AG04449 (cell line): ENCODE measurements around the gene RNF123.

Experiments used
- CTCF ChIA-PET: fragments of 350-600 bp; formaldehyde crosslinking; extraction: SDS; loops from one replicate; lab custom pipeline; 2021; ENCODE audit warnings: antibody characterized with exemption; lab: Yijun Ruan, JAX
- POLR2A ChIA-PET: fragments of 400-600, 350-600 bp; formaldehyde crosslinking; extraction: SDS; loops from one replicate; lab custom pipeline; 2020; ENCODE audit warnings: antibody characterized with exemption, inconsistent platforms; lab: Yijun Ruan, JAX
- DNase-seq: peaks from one replicate; pipeline ENCODE4 v3.0.0-alpha.2; 2010; ENCODE audit warnings: low read depth, low spot score
- H3K4me3 ChIP-seq: 2 replicates; pipeline ENCODE4 v1.5.1; 2011; ENCODE audit warnings: low read depth, mild to moderate bottlenecking, control low read depth, low read length
- CTCF ChIP-seq: IDR thresholded peaks from one replicate; pipeline ENCODE4 v1.5.1; 2011; ENCODE audit warnings: mild to moderate bottlenecking, moderate library complexity, low read length, control low read depth, inconsistent platforms; ENCODE audit not compliant: insufficient read depth; ENCODE audit errors: missing control alignments

The RNF123 gene

GRCh38 chr3:49646236-49646635 is 43.1 kb upstream of the RNF123 start:
- no peak for DNase-seq
- CTCF ChIA-PET: interaction anchor here (0.8 to 3.5 kb wide), 4 partner anchors 14 to 25 kb away, joined by 3 to 13 read pairs (median 4); no protein-coding TSS in a partner anchor
- no peak for TF ChIP-seq CTCF
- POLR2A ChIA-PET: no interaction called here
- no peak overlapping the region for H3K4me3 ChIP-seq

- ChIA-PET CTCF (interaction anchor here (3.5 kb wide), 1 partner anchor 24 kb away, joined by 13 read pairs; no protein-coding TSS in a partner anchor), POLR2A (no interaction called here)
- DNase-seq: no peak
- no peak overlapping the region for H3K4me3 ChIP-seq
- no peak for TF ChIP-seq CTCF
Observed at GRCh38 chr3:49647741-49648140, 41.6 kb upstream of the RNF123 start.

- H3K4me3 ChIP-seq: no peak overlapping the region
- TF ChIP-seq CTCF: no peak
- DNase-seq: no peak
- ChIA-PET CTCF (interaction anchor here (1.1 to 3.5 kb wide), 2 partner anchors 23 to 108 kb away, joined by 3 to 13 read pairs; no protein-coding TSS in a partner anchor), POLR2A (no interaction called here)
Observed at GRCh38 chr3:49648354-49649019, 40.9 kb upstream of the RNF123 start.

GRCh38 chr3:49649576-49649975 is 39.8 kb upstream of the RNF123 start:
- ChIA-PET CTCF (no interaction called here), POLR2A (no interaction called here)
- TF ChIP-seq CTCF: no peak
- no peak overlapping the region for H3K4me3 ChIP-seq
- no peak for DNase-seq

GRCh38 chr3:49650177-49650576 is 39.2 kb upstream of the RNF123 start:
- ChIA-PET CTCF (no interaction called here), POLR2A (no interaction called here)
- no peak overlapping the region for H3K4me3 ChIP-seq
- no peak for TF ChIP-seq CTCF
- no peak for DNase-seq

GRCh38 chr3:49650637-49651036 is 38.7 kb upstream of the RNF123 start:
- TF ChIP-seq CTCF: no peak
- no peak for DNase-seq
- POLR2A ChIA-PET: no interaction called here
- H3K4me3 ChIP-seq: no peak overlapping the region
- CTCF ChIA-PET: no interaction called here
